ENCODE data around the gene FAM184A. TPM values are rescaled to one million over a fixed set of nuclear protein-coding genes. Genes with fewer than 3 reads are reported as not detected.

The FAM184A gene
- total and polyA plus RNA-seq, 10 of the 15 experiments (the other 5 are each of a cell fraction or from before 2014, with no cell fraction given), result 0.15 to 0.23 TPM; not detected in 8

DNA sequence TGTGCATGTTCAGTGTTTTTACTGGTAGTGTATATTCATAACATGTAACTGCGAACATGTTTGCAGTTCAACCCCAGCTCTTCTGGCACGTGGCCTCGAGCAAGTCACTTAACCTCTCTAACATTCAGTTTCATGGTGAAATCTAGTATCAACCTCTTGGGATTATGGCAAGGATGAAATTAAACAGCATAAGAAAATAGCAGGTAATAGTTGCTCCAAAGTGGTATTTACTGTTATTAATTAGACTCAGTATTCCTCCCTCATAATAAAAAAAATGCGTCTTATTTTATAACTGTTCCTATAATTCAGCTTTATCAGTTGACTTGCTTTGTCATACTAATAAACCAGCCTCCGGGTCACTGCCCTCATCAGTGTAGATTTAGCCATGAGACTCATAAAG is 15.0 kb downstream of the FAM184A start (continued):
- no peak for TF ChIP-seq SIN3A (IDR thresholded peaks at IDR 0.05; ENCODE audit: low read depth, low read length)
- TF ChIP-seq IKZF1 (conservative IDR thresholded peaks at IDR 0.05), result no peak
- no peak for TF ChIP-seq SIX5 (IDR thresholded peaks at IDR 0.05; ENCODE audit: low read depth, low read length, severe bottlenecking)

GRCh38 chr6:119061215-119061614 is 17.2 kb downstream of the FAM184A start:
- CTCF ChIA-PET, result interaction anchor here (0.6 to 1.2 kb wide), 3 partner anchors 13 to 49 kb away, joined by 3 read pairs; no protein-coding TSS in a partner anchor
- intact Hi-C loops (cut with micrococcal nuclease; ENCODE audit: unreplicated experiment), result no loop called here
- no peak overlapping the region for H3K4me3 ChIP-seq
- BruUV-seq (replicated peaks), result no TSS peak
- no peaks in the 10 kb centered on the region for H3K79me2 ChIP-seq (ENCODE audit: control insufficient read depth, insufficient read depth, low read length)
- no peak for FAIRE-seq
- no peaks in the 10 kb centered on the region for H3K36me3 ChIP-seq (ENCODE audit: control insufficient read depth in 2 of 2, insufficient read depth in 2 of 2, low read length in 1 of 2)
- POLR2A ChIA-PET, result no interaction called here
- SMC1A ChIA-PET (ENCODE audit: uncharacterized antibody, unreplicated experiment), result interaction anchor here (1.2 to 1.6 kb wide), 2 partner anchors 10 to 17 kb away, joined by 3 to 4 read pairs; no protein-coding TSS in a partner anchor
- no peak overlapping the region for H3K27ac ChIP-seq (ENCODE audit: control insufficient read depth, insufficient read depth)
- H3K4me1 ChIP-seq (ENCODE audit: control insufficient read depth, insufficient read depth, low read length), result no peaks in the 10 kb centered on the region; the same call in 1 of the 2 replicates
- H3K9me3 ChIP-seq (replicated peaks; ENCODE audit: control insufficient read depth, insufficient read depth, low read length), result no peaks in the 10 kb centered on the region
- in situ Hi-C loops (cut with MboI), result no loop called here
- no peak for ATAC-seq
- DNase-seq (ENCODE audit: low read depth, low spot score), result no peak
- WGBS (ENCODE audit: insufficient coverage, insufficient replicate concordance, low lambda C conversion rate, missing lambda C conversion rate), result 98% methylated on average over 2 of the region's 3 CpGs
- H4K20me1 ChIP-seq (ENCODE audit: control insufficient read depth, insufficient read depth), result no peaks in the 10 kb centered on the region
- RAD21 ChIA-PET (ENCODE audit: unreplicated experiment), result no interaction called here
- no peaks in the 10 kb centered on the region for H3K27me3 ChIP-seq (replicated peaks in 1 of 2; ENCODE audit: control insufficient read depth in 2 of 2, insufficient read depth in 2 of 2, low read length in 1 of 2)
- no peak overlapping the region for H2AFZ ChIP-seq (ENCODE audit: control insufficient read depth, low read depth, low read length)
- H3K4me2 ChIP-seq (ENCODE audit: control insufficient read depth, insufficient read depth), result no peak overlapping the region
- no peak overlapping the region for H3K9ac ChIP-seq (ENCODE audit: control insufficient read depth, insufficient read depth, low read length)
- no peak for TF ChIP-seq ATF2 (IDR thresholded peaks at IDR 0.05; ENCODE audit: low read length)
- TF ChIP-seq CBFB (IDR thresholded peaks at IDR 0.05; ENCODE audit: low read depth), result no peak
- no peak for TF ChIP-seq TARDBP (IDR thresholded peaks at IDR 0.05; ENCODE audit: borderline replicate concordance)
- TF ChIP-seq, protein P1, sequence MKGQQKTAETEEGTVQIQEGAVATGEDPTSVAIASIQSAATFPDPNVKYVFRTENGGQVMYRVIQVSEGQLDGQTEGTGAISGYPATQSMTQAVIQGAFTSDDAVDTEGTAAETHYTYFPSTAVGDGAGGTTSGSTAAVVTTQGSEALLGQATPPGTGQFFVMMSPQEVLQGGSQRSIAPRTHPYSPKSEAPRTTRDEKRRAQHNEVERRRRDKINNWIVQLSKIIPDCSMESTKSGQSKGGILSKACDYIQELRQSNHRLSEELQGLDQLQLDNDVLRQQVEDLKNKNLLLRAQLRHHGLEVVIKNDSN (IDR thresholded peaks at IDR 0.05; ENCODE audit: borderline replicate concordance, extremely low read length, insufficient read depth, low read depth, low read length), result no peak
- no peak for TF ChIP-seq ZNF217 (IDR thresholded peaks at IDR 0.05)
- no peak for TF ChIP-seq CHD1 (IDR thresholded peaks at IDR 0.05; ENCODE audit: low read depth, low read length)
- no peak for TF ChIP-seq PKNOX1 (IDR thresholded peaks at IDR 0.05)
- no peak for TF ChIP-seq CEBPZ (IDR thresholded peaks at IDR 0.05; ENCODE audit: low read depth, low read length)
- TF ChIP-seq TBL1XR1 (IDR thresholded peaks at IDR 0.05; ENCODE audit: low read depth, low read length), result no peak
- no peak for TF ChIP-seq CBX5 (IDR thresholded peaks at IDR 0.05; ENCODE audit: low read depth)
- TF ChIP-seq NFYB (IDR thresholded peaks at IDR 0.05; ENCODE audit: insufficient read depth, low read depth, low read length), result no peak
- TF ChIP-seq CEBPB (IDR thresholded peaks at IDR 0.05; ENCODE audit: borderline replicate concordance in 1 of 2, low read depth in 2 of 2, low read length in 2 of 2), result no peak
- no peak for TF ChIP-seq RB1 (IDR thresholded peaks at IDR 0.05; ENCODE audit: borderline replicate concordance)
- TF ChIP-seq ZBED1 (IDR thresholded peaks at IDR 0.05; ENCODE audit: borderline replicate concordance), result no peak
- TF ChIP-seq HDAC2 (IDR thresholded peaks at IDR 0.05), result no peak
- no peak for TF ChIP-seq RCOR1 (conservative IDR thresholded peaks at IDR 0.05; ENCODE audit: low read depth, low read length)

All from GM12878 (cell line).